HG03378 (cell line): ENCODE measurements around the gene NEMF.
"Not testable (repeated sequence)": the region's sequence is repeated elsewhere in the genome, so short reads cannot be mapped to it uniquely, and the experiment has no call there.

ENCODE experiments used
- ATAC-seq: cut with Tn5 transposase; IDR thresholded peaks from one replicate; pipeline ENCODE4 v1.9.1; 2021; ENCODE audit warnings: mild to moderate bottlenecking, moderate library complexity; ENCODE audit not compliant: unreplicated experiment

Gene NEMF

DNA sequence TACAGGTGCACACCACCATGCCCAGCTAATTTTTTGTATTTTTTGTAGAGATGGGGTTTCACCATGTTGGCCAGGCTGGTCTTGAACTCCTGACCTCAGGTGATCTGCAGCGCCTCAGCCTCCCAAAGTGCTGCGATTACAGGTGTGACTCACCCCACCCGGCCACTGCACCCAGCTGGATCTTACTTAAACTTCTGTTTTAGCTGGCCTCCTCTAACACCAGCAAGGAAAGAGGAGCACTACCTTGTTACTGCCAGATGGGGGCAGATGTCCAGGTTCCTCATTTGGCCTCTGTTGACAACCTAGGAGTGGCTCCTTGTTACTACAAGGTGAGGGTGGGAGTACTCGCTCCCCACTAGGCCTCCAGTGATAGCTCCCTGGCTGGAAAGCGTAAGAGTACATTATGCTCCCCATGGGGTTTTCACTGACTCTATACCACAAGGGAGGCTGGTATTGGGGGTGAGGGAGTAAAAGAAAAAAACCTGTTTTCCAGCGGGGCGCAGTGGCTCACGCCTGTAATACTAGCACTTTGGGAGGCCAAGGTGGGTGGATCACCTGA is 27.1 kb upstream of the NEMF start:
- peak; percentile 93 for ATAC-seq

- ATAC-seq: no peak
Observed at GRCh38 chr14:49876563-49877127, 24.1 kb upstream of the NEMF start.

GRCh38 chr14:49875640-49876198 is 23.1 kb upstream of the NEMF start:
- ATAC-seq: no peak

GRCh38 chr14:49873548-49873947 is 21.0 kb upstream of the NEMF start:
- not testable (repeated sequence) for ATAC-seq

DNA sequence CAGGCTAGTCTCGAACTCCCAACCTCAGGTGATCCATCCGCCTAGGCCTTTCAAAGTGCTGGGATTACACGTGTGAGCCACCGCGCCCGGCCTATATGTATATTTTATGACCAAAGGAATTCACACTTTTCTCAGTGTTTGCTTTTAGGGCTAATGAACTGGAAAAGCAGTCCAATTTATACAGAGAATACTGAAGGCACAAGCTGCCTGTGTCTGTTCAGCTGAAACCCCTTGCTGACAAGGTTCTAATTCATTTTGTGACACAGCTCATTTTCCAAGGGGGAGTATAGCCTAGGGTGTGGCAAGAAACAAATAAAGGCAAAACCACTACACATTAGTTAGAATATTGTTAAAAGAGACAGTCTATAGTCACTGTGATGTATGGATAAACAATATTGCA is 18.3 kb upstream of the NEMF start:
- no peak for ATAC-seq

- ATAC-seq: no peak
Observed at GRCh38 chr14:49868720-49869114, 16.1 kb upstream of the NEMF start.

DNA sequence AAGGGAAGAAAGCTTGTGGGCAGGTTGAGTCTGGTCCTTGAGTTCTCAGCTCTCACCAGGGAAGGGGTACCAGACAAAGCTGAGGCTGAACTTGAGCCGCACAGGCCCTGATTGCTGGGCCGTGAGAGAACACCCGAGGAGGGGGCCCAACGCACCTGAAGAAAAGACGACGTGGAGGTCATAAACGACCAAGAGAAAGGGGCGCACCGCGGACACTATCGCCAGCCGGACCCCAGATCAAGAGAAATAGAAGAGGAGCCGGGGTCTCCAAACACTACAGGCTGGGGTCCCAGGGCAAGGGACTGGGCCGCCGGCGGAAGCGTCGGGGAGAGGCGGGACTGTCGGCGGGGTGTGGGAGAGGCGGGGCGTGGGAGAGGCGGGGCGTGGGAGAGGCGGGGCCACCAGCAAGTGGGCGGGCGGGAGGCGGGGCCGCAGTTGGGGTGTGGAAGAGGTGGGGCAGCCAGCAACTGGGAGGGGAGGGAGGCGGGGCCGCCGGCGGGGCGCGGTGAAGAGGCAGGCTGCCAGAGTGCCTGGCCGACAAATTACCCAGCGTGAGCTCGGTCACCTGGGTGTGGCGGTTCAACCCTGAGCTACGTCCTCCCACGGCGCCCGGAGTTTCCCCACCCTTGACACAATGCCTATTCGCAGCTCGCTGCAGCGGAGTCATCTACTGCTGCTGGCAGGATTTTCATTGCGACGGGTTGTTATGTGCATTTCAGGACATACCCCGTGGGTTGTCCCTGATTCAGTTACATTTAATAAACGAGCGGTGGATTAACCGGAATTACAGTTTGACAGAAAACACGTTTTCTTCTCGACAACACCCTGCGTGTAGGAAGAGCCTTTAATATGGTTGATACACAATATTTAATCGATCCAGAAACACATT is 15.5 kb upstream of the NEMF start:
- peak; percentile 76 for ATAC-seq

DNA sequence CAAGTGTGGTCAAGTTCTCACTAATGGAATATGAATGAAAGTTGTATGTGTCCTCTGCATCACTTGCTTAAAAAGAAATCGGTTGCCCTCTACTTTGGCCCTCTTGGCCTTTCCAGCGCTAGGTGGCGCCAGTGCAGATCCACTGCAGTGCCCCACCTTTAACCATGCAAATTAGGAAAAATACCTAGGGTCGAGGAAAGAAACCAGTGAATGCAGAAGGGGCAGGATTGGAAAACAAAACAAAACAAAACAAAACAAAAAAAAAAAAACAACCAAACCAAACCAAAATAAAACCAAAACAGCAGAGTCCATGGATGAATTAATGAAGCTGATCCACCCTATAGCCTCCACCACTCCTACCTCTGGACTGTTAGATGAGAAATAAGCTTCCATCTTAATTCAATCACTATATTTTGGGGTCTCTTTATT is 12.9 kb upstream of the NEMF start:
- no peak for ATAC-seq

- no peak for ATAC-seq
Observed at GRCh38 chr14:49863487-49864281, 11.1 kb upstream of the NEMF start.

GRCh38 chr14:49862089-49862673 is 9.6 kb upstream of the NEMF start:
- ATAC-seq: peak; percentile 25

DNA sequence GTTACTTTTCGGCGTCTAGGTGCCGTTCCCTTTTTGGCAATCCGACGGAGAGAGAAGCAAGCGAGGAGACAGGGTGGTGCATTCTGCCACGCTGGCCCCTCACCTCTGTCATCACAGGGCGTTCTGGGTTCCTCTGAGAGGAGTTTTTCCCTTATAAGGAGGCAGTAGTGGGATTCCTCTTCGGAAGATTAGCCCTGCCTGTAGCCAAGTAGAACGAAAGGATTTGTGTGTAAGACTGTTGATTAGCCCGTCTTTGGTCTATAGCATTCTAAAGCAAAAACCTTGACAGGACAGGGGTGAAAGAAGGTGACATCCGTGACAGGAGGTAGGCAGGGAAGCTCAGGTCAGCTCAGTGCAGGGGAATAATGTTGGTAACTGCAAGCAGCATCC is 9.1 kb upstream of the NEMF start:
- peak; percentile 10 for ATAC-seq

GRCh38 chr14:49860988-49861698 is 8.6 kb upstream of the NEMF start:
- ATAC-seq: no peak

DNA sequence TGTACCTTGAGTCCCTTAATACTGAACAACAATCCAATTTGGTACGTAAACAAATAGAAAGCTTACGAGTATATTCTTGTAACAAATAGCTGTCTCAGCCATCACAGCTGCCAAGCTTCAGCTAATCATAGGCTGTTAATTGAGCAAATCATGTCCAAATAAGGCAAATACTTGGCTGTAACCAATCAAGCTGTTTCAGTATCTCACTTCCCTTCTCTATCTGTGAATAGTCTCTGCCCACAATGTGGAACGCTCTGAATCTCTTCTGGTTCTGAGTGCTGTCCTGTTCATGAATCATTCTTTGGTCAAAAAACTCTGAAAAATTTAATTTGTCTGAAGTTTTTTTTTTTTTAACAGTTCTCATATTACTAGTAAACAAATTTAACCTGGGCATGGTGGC is 5.8 kb upstream of the NEMF start:
- ATAC-seq: no peak

GRCh38 chr14:49857427-49858003 is 4.9 kb upstream of the NEMF start:
- ATAC-seq: no peak

DNA sequence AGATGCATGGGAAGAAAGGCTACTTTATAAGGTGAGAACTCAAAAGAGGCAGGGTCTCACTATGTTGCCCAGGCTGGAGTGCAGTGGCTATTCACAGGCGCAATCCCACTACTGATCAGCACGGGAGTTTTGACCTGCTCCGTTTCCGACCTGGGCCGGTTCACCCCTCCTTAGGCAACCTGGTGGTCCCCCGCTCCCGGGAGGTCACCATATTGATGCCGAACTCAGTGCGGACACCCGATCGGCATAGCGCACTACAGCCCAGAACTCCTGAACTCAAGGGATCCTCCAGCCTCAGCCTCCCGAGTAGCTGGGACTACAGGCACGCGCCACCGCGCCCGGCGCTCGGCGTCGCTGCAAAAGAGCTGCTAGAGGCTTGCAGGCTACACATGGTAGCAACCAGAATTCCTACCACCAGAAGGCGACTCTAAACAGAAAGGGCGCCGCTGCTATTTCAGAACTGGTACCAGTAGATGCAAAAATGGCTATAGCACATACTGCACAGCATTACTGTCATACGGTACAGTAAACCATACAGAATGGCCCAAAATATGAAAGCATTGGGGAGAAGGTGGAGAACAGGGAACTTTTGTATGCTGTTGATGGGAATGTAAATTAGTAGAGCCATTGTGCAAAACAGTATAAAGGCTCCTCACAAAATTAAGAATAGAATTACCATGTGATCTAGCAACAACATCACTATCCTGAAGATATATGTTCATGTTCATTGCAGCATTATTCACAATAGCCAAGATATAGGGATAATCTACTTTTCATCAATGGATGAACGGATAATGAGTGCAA is 1.2 kb upstream of the NEMF start:
- peak; percentile 52 for ATAC-seq

DNA sequence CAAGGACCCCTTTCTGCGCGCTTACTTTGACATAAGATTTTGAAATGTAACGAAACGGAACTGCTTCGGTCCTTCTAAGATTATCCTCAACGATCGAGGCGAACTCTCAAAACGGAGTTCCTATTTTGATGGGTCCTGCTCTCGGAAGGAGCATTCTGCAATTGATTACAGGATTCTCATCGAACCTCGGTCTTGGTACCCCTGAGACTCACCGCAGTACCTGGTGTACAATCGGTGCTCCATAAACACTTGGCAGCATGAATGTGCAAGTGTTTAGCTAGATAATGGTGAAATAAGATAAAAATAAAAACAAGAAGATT is 530 bp upstream of the NEMF start:
- peak; percentile 14 for ATAC-seq

GRCh38 chr14:49851813-49852212 is 775 bp downstream of the NEMF start:
- no peak for ATAC-seq

GRCh38 chr14:49849213-49849847 is 3.3 kb downstream of the NEMF start:
- ATAC-seq: no peak

- no peak for ATAC-seq
Observed at GRCh38 chr14:49828640-49829039, 23.9 kb downstream of the NEMF start.
